Activated T-cell treated with anti-CD3 and anti-CD28 coated beads, Interleukin-2, amount 50 U/mL, for 24 hours (primary cell): Measurements from ENCODE around the gene ZCCHC7.
"Not testable (repeated sequence)": the region's sequence is repeated elsewhere in the genome, so short reads cannot be mapped to it uniquely, and the experiment has no call there.

Experiments
- DNase-seq: peaks from one replicate; pipeline ENCODE4 v3.0.0-alpha.2; 2020
- H3K27ac Mint-ChIP-seq: 2 replicates; pipeline ENCODE4 v1.8.0; 2020; ENCODE audit warnings: mild to moderate bottlenecking, mixed read lengths
- H3K27me3 Mint-ChIP-seq: 2 replicates; pipeline ENCODE4 v1.8.0; 2020; ENCODE audit warnings: mixed read lengths
- H3K36me3 Mint-ChIP-seq: 2 replicates; pipeline ENCODE4 v1.8.0; 2020; ENCODE audit warnings: low read depth, mixed read lengths
- H3K4me1 Mint-ChIP-seq: 2 replicates; pipeline ENCODE4 v1.8.0; 2020; ENCODE audit warnings: low read depth, mixed read lengths
- H3K4me3 Mint-ChIP-seq: 2 replicates; pipeline ENCODE4 v1.8.0; 2020; ENCODE audit warnings: mild to moderate bottlenecking, moderate library complexity, mixed read lengths
- H3K9me3 Mint-ChIP-seq: 2 replicates; pipeline ENCODE4 v1.8.0; 2020; ENCODE audit warnings: mixed read lengths

The ZCCHC7 gene

DNA sequence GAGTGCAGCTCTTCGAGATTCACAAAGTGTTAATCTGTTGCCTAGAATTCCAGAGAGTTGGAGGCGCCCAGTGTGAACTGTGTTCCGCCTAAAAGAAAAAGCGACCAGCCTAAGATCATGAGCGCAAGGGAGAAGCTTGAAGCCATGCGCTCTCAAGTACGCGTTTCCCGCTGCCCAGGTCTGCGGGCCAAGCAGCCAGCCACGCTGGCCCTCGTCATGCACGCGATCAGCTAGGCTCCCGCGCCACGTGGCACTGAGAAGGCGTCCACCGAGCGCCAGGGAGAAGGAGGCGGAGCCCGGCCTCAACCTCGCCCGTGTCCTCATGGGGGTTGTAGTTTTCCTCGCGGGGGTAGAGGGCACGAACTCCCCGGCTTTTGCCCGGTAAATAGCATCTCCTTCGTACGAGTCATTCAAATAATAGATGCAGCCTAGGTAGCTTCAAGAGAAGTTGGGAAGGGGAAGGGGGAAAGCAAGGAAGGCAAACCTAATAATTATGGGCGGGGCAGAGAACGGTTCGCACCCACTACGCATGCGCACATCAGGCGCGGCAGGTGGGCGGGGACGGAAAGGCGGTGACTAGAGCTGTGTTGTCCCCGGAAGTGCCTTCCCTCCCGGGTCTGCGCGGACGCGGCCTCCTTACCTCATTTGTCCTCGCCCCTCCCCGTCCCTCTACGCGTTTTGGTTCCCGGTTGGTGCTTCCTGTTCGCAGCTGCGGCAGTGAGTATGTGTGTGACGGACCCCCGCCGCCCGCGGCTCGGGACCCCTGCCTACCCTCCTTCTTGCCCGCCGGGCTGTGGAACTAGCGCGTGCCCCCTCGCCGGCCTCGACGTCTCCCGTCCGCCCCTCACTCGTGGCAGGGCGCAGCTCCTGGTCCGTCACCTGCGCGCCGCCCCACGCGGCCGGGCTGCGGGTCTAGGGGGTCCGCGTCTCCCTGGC is at the start of gene ZCCHC7:
TSS of gene ZCCHC7 (plus strand) at position 668 of the 936 bp plus-strand sequence.
- Mint-ChIP-seq H3K9me3 (peaks cover 6% of the 10 kb centered on the region), H3K4me3 (peak within 1 kb of the TSS; percentile 89), H3K27me3 (no peaks in the 10 kb centered on the region), H3K27ac (peak within 1 kb of the TSS; percentile 100), H3K4me1 (peaks cover 44% of the 10 kb centered on the region), H3K36me3 (peaks cover 44% of the 10 kb centered on the region)
- peak; percentile 98 for DNase-seq

DNA sequence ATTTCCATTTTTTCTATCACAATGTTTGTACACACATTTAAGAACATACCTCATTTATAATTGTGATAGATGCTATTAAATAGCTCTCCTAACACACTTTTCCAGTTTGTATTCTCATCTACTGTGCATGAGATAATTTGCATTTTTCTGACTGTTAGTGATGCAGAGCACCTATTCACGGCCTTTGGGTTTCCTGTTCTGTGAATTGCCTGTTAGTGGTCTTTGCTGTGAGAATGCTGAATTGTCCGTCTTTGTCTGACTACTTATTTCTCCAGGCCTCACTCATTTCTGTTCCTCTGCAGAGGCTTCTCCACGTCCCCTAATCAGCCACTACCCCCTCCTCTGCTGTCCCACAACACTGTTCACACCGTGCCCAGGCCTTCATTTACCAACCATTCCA is 45.6 kb upstream of the ZCCHC7 start:
- not testable (repeated sequence) for H3K9me3 Mint-ChIP-seq, H3K36me3 Mint-ChIP-seq, H3K27me3 Mint-ChIP-seq, DNase-seq, H3K4me3 Mint-ChIP-seq, H3K4me1 Mint-ChIP-seq, H3K27ac Mint-ChIP-seq

DNA sequence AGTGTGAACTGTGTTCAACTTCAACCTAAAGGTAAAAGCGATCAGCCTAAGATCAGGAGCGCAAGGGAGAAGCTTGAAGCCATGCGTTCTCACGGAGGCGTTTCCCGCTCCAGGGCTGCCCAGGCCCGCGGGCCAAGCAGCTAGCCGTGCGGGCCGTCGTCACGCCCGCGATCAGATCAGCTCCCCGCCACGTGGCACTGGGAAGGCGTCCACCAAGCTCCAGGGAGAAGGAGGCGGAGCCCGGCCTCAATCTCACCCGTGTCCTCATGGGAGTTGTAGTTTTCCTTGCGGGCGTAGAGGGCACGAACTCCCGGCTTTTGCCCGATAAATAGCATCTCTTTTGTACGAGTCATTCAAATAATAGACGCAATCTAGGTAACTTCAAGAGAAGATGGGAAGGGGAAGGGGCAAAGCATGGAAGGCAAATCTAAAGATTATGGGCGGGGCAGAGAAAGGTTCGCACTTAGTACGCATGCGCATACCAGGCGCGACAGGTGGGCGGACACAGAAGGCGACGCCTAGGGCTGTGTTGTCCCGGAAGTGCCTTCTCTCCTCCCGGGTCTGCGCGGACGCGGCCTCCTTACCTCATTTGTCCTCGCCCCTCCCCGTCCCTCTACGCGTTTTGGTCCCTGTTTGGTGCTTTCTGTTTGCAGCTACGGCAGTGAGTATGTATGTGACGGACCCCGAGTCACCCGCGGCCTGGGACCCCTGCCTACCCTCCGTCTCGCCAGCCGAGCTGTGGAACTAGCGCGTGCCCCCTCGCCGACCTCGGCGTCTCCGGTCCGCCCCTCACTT is 40.8 kb upstream of the ZCCHC7 start:
- H3K36me3 Mint-ChIP-seq: peaks cover 40% of the 10 kb centered on the region
- H3K9me3 Mint-ChIP-seq: peaks cover 7% of the 10 kb centered on the region
- DNase-seq: peak; percentile 91
- peaks cover 47% of the 10 kb centered on the region for H3K4me1 Mint-ChIP-seq
- H3K27me3 Mint-ChIP-seq: peaks cover 7% of the 10 kb centered on the region
- peak overlapping the region; percentile 97 for H3K4me3 Mint-ChIP-seq
- H3K27ac Mint-ChIP-seq: peak overlapping the region; percentile 99

DNA sequence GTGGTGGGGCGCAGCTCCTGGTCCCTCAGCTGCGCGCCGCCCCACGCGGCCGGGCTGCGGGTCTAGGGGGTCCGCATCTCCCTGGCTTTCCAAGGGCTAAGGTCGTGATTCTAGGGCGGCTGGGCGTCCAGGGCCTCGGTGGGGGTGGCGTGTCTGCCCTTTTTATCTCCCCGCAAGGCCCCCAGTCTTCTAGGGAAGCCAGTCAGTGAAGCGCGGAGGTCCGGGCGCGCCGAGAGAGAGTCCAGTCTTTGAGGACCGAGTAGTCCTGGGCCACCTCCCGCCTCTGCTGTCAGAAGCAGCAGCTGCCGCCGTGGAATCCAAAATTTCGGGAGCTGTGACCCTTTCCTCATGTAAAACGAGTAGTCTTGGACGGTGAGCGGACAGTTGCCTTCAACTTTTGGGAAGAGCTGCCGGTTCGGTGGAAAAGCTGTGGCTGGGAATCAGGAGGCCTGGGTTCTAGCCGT is 40.2 kb upstream of the ZCCHC7 start:
- H3K36me3 Mint-ChIP-seq: peaks cover 44% of the 10 kb centered on the region
- peaks cover 52% of the 10 kb centered on the region for H3K4me1 Mint-ChIP-seq
- not testable (repeated sequence) for H3K27me3 Mint-ChIP-seq, H3K9me3 Mint-ChIP-seq, DNase-seq
- H3K27ac Mint-ChIP-seq: peak overlapping the region; percentile 99
- H3K4me3 Mint-ChIP-seq: peak overlapping the region; percentile 97

DNA sequence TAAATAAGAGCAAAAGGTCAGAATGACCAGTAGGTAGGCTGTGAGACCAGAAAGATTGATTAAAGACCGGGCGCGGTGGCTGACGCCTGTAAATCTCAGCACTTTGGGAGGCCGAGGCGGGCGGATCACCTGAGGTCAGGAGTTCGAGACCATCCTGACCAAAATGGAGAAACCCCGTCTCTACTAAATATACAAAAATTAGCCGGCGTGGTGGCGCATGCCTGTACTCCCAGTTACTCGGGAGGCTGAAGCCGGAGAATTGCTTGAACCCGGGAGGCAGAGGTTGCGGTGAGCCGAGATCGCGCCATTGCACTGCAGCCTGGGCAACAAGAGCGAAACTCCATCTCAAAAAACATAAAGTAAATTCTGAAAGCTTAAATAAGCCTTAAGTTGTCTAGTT is 38.9 kb upstream of the ZCCHC7 start:
- not testable (repeated sequence) for H3K27ac Mint-ChIP-seq, H3K27me3 Mint-ChIP-seq, H3K9me3 Mint-ChIP-seq, DNase-seq
- peak overlapping the region; percentile 97 for H3K4me3 Mint-ChIP-seq
- peaks cover 62% of the 10 kb centered on the region for H3K4me1 Mint-ChIP-seq
- H3K36me3 Mint-ChIP-seq: peaks cover 57% of the 10 kb centered on the region

DNA sequence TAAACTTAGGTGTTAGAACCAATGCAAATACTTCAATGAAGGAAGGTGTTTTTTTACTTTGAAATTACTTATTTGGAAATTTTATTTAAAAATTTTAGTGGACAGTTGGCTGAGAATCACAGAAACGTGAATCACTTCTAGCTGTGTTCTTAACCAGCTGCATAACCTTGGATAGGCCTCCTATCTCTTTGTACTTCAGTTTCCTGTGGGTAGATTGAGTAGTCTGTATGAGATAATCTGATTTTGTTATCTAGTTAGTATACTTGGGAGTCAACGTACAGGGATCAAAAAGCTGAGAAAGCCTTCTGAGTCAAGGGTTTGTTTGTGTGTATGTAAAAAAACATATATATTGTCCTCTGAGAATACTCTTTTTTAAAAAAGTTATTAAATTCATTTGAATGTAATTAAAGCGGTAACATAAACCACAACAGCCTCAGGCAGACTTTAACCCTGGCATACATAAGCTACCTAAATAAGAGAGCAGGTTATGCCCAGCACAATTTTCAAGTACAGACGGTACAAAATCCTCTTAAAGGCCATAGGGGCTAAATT is 38.1 kb upstream of the ZCCHC7 start:
- peak overlapping the region; percentile 9 for H3K27ac Mint-ChIP-seq
- H3K4me3 Mint-ChIP-seq: peak overlapping the region; percentile 97

DNA sequence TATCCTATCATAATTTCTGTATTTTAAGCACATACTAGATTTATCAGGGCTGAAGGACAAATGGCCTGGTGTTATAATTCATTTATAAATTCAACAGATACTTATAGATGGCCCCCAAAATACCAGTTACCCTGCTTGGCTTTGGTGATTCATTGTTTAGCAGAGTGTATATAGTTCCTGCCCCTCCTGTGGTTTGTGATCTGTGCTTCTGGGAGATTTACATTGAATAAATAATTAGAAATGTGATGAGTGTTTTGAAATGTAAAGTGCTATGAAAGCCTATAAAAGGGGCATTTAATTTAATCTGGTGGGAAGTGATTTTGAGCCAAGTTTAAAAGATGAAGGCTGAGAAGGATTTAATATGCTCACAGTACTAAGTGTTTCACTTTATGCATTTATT is 36.7 kb upstream of the ZCCHC7 start:
- no peak for DNase-seq
- Mint-ChIP-seq H3K27ac (peak overlapping the region; percentile 26), H3K27me3 (no peaks in the 10 kb centered on the region), H3K4me3 (no peak overlapping the region), H3K36me3 (peaks cover 77% of the 10 kb centered on the region), H3K9me3 (peaks cover 7% of the 10 kb centered on the region), H3K4me1 (peaks cover 71% of the 10 kb centered on the region)

More for the DNA sequence above, 38.1 kb upstream of the ZCCHC7 start:
- Mint-ChIP-seq H3K9me3 (peaks cover 7% of the 10 kb centered on the region), H3K4me1 (peaks cover 67% of the 10 kb centered on the region), H3K27me3 (peaks cover 3% of the 10 kb centered on the region), H3K36me3 (peaks cover 65% of the 10 kb centered on the region)
- no peak for DNase-seq

DNA sequence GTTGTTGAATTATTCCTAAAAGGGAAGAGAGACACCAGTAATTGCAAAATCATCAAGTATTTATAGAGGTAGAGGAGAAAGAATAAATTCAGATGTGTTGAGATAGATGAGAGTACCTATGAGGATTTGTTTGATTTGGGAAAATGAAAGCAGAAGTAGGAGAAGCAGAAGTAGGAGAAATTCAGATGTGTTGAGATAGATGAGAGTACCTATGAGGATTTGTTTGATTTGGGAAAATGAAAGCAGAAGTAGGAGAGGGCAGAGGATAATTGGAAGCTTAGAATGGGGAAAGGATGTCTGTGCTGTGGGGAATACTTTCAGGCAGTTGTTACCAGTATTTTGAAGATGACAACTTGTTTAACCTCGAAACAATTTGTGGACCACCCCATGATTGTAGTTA is 35.1 kb upstream of the ZCCHC7 start:
- H3K36me3 Mint-ChIP-seq: peaks cover 78% of the 10 kb centered on the region
- peaks cover 72% of the 10 kb centered on the region for H3K4me1 Mint-ChIP-seq
- no peaks in the 10 kb centered on the region for H3K27me3 Mint-ChIP-seq
- H3K4me3 Mint-ChIP-seq: no peak overlapping the region
- H3K27ac Mint-ChIP-seq: no peak overlapping the region
- H3K9me3 Mint-ChIP-seq: no peaks in the 10 kb centered on the region
- DNase-seq: no peak

DNA sequence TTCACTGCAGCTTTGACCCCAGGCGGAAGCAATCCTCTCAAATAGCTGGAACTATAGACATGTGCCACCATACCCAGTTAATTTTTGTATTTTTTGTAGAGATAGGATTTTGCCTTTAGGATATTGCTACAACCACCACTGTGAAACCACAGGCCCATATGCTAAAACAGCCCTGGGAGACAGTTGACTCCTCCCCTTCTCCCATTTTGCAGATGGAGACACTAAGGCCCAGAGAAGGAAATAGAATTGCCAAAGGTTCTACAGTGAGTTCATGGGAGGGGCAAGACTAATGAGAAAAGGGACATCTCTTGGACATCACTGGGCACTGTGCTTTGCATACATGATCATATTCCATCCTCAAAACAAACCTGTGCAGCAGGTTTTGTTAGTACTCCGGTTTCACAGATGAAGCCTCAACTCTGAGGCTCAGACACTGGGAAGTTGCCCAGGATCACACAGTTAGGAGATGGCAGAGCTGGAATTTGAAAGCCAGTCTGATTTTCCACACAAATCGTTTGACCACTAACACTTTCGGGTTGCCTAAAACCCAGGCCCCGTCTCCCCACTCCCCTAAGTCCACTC is 27.6 kb upstream of the ZCCHC7 start:
- peaks cover 12% of the 10 kb centered on the region for H3K4me1 Mint-ChIP-seq
- not testable (repeated sequence) for H3K4me3 Mint-ChIP-seq, H3K9me3 Mint-ChIP-seq, DNase-seq, H3K27ac Mint-ChIP-seq, H3K27me3 Mint-ChIP-seq
- H3K36me3 Mint-ChIP-seq: peaks cover 26% of the 10 kb centered on the region

DNA sequence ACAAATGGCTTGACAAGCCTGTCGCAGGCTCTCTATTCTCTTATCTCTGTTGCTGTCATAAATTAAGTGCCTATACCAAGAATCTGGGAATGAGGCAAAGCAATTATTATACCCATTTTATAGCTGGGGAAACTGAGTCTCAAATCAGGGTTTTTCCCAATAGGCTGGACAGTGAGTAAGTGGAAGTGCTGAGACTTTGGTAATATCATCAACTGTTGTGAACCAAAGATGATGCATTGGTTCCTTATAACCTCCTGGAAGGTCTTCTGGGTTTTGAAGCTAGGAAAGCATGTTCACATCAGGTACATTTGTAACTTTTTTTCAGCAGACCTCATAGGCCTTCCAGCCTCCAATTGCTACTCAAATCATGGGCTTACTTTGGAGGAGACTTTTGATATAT is 25.6 kb upstream of the ZCCHC7 start:
- no peak overlapping the region for H3K27ac Mint-ChIP-seq
- peaks cover 3% of the 10 kb centered on the region for H3K4me1 Mint-ChIP-seq
- H3K27me3 Mint-ChIP-seq: no peaks in the 10 kb centered on the region
- no peaks in the 10 kb centered on the region for H3K9me3 Mint-ChIP-seq
- H3K4me3 Mint-ChIP-seq: no peak overlapping the region
- no peak for DNase-seq
- H3K36me3 Mint-ChIP-seq: peaks cover 11% of the 10 kb centered on the region

DNA sequence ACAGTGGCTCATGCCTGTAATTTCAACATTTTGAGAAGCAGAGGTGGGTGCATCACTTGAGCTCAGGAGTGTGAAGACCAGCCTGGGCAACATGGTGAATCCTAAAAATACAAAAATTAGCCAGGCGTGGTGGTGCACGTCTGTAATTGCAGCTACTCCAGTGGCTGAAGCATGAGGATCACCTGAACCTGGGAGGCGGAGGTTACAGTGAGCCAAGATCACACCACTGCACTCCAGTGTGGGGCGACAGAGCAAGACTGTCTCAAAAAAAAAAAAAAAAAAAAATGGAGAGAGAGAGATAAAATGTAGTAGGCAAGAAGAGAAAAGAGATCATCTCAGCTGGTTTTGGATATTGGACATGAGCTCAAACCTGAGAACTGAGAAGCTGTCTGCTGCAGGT is 23.7 kb upstream of the ZCCHC7 start:
- Mint-ChIP-seq H3K27me3 (no peaks in the 10 kb centered on the region), H3K4me3 (no peak overlapping the region), H3K36me3 (peaks cover 3% of the 10 kb centered on the region), H3K27ac (no peak overlapping the region), H3K4me1 (no peaks in the 10 kb centered on the region), H3K9me3 (no peaks in the 10 kb centered on the region)
- DNase-seq: no peak

DNA sequence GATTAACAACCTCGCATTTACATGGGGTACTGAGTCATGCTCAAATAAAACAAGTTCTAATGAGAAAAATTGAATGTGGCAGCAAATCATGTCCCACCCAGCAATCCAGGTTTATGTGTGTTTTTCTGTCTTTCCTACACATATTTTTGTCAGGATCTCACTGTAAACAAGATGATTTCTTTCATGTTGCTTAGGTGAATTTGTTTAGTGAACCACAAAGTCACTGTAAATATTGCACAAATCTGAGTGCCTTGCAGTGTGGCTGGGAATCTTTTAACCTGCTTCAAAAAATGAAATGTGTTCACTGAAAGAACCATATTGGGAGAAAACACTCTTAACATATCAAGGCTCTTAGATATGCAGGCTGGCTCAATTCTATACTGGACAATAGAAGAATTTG is 23.1 kb upstream of the ZCCHC7 start:
- Mint-ChIP-seq H3K4me3 (no peak overlapping the region), H3K27me3 (no peaks in the 10 kb centered on the region), H3K27ac (no peak overlapping the region), H3K9me3 (no peaks in the 10 kb centered on the region), H3K4me1 (no peaks in the 10 kb centered on the region), H3K36me3 (peaks cover 2% of the 10 kb centered on the region)
- DNase-seq: no peak

DNA sequence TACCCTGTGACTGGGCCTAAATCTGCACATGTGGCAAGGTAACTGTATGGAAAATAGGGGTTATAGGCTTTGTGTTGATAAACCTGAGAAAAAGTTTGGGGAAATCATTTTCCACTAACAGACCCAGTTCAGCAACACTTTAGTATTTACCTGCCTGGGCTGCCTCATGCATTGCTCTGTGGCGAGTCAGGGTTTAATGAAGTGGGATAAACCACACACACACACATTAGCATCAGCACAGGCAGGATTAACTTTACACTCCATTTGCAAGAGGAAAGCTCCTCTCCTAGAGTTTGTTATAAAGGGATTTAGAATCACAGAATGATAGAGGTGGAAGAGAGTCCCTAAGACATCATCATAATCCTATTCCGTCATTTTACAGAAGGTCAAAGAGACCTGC is 20.0 kb upstream of the ZCCHC7 start:
- no peak for DNase-seq
- no peaks in the 10 kb centered on the region for H3K27me3 Mint-ChIP-seq
- no peaks in the 10 kb centered on the region for H3K9me3 Mint-ChIP-seq
- H3K27ac Mint-ChIP-seq: no peak overlapping the region
- H3K4me1 Mint-ChIP-seq: peaks cover 6% of the 10 kb centered on the region
- H3K4me3 Mint-ChIP-seq: no peak overlapping the region
- no peaks in the 10 kb centered on the region for H3K36me3 Mint-ChIP-seq

DNA sequence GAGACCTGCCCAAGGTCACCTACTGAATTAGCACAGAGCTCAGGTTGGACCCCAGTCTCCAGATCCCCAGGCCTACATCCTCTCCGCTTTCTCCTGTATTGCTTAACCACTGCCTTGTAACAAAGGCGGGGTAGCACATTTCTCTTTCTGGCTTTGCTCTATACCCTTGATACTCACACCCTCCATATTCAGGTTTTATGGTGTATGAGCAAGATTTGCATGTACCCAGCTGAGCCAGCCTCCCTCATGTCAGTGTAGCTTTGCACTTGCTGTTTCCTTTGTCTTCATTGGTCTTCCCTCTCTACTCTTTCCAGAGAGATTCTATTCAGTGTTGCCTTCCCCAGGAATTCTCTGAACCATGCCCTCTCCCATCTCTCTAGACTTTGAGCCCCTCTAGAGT is 19.6 kb upstream of the ZCCHC7 start:
- no peak overlapping the region for H3K27ac Mint-ChIP-seq
- no peak for DNase-seq

More for the DNA sequence above, 19.6 kb upstream of the ZCCHC7 start:
- H3K4me1 Mint-ChIP-seq: peaks cover 6% of the 10 kb centered on the region
- no peak overlapping the region for H3K4me3 Mint-ChIP-seq
- no peaks in the 10 kb centered on the region for H3K9me3 Mint-ChIP-seq
- H3K36me3 Mint-ChIP-seq: no peaks in the 10 kb centered on the region
- no peaks in the 10 kb centered on the region for H3K27me3 Mint-ChIP-seq
